ENCODE results near the gene IRX5.
A peak's percentile ranks its signal among the peaks of the same experiment; 100 is the strongest.

IRX5 gene

DNA sequence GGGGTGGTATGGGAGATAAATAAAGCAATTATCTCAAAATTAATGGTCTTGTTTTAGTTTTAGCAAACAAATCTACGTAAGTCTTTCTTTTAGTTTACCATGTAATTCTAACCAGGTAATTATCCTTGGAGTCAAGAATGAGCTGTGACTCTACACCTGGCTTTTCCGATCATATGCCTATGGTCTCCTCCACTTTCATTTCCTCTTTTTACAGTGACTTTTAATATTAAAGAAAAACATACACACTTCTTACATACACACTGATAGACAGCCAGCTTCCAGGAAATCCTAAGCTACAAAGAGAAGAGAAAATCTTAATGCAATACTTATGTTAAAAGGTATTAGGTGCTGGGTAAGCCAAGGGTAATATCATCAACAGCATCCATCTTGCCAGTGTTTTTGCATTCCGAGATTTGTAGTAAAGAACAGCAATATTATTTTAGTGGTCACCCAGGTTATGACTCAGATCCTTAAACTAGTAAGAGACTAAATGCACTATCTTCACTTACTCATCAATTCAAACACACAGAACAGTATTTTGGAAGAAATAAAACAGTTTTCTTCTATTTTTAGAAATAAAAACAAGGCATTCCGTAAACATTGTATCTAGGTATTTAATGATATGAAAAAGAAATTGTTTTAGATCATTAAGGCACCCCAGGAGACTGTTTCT is 4.4 kb upstream of the IRX5 start:
- no peak for TF ChIP-seq POLR2A (IDR thresholded peaks at IDR 0.05; ENCODE audit: low read depth, low read length)
- FAIRE-seq (peak; percentile 89), DNase-seq (ENCODE audit: insufficient read length, low spot score) (no peak)

DNA sequence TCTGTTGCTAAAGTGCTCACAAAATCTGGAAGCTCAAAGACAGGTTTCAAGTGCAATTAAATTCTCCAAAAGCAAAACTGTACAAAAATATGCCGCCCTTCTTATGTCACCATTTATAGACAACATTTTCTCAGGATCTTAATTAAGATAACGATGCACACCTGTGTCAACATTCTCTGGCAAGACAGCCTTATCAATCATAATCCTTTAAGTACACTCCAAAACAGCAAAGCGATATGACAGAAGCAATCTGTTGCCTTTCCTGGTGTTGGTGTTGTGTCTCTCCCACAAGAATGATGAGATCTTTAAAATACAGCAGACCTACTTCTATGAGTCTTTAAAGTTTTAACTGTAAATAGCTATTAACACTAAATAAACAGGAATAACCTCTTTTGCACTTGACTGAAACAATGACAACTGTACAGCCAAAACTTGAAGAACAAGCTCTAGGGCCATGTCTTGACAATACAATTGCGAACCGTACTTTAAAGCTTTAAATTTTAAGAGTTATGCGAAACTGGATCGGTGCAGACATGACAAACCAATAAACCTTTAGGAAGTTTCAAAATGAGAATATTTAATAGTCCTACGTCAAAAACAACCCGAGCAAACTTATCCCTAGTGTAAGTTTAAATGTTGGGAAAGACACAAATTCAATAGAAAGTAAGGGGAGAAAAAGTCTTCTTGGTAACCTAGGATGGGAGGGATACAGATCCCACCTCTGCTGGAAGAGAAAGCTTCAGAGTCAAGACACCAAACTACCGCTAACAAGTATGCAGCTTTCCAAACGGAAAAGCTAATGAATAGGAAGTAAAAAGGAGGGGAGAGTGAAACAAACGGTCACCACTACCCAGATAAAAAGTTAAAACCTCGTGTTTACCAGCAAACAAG is 3.3 kb upstream of the IRX5 start:
- no peak for TF ChIP-seq POLR2A (IDR thresholded peaks at IDR 0.05; ENCODE audit: low read depth, low read length)
- FAIRE-seq (peak; percentile 83), DNase-seq (ENCODE audit: insufficient read length, low spot score) (no peak)

DNA sequence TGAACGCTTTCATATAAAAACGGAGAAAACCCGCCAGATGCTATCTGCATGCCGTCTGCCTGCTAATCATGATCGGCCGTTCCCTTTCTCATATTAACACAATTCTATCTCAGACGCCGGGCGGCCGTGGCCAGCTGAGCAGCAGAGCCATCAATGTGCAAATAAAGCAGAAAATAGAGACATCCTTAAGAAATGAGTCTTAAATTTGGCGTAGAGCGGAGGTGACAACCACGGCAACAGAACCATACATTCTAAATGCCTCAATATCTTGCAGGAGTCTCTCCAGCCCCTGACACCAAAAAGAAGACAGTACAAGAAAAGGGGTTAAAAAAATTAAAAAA is 2.7 kb upstream of the IRX5 start:
- no peak for TF ChIP-seq POLR2A (IDR thresholded peaks at IDR 0.05; ENCODE audit: low read depth, low read length)
- DNase-seq (ENCODE audit: insufficient read length, low spot score): no peak
- FAIRE-seq: no peak

DNA sequence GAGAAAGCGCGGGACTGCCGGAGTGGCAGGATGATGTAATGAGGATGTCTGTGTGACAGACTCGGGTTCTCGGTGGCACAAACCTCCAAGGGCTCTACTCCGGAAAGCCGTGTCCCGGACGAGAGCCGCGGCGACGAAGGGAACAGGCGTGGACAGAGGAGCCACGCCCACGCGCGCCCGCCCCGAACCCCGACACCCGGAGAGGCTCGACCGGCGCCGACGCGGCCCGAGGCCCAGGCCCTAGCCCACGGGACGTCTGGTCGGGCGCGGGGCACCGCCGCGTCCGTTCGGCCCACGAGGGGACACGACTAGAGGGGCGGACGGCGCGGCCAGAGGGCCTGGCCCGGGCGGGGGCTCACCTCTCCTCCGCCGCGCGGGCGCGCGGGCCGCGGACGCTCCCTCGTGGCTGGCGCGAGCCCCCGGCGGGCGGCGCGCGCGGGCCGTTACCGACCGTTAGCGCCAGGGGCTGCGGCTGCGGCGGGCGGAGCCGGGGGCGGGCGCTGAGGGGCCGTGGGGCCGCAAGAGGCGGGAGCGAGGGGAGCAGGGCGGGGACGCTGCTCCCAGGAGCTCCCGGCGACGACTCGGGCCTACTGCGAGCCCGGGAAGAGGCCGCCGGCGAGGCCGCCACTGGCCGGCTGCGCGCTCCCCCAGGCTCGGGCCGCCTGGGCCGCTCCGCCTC is 2.1 kb upstream of the IRX5 start:
- FAIRE-seq: no peak
- peak; percentile 53 for DNase-seq (ENCODE audit: insufficient read length, low spot score)

DNA sequence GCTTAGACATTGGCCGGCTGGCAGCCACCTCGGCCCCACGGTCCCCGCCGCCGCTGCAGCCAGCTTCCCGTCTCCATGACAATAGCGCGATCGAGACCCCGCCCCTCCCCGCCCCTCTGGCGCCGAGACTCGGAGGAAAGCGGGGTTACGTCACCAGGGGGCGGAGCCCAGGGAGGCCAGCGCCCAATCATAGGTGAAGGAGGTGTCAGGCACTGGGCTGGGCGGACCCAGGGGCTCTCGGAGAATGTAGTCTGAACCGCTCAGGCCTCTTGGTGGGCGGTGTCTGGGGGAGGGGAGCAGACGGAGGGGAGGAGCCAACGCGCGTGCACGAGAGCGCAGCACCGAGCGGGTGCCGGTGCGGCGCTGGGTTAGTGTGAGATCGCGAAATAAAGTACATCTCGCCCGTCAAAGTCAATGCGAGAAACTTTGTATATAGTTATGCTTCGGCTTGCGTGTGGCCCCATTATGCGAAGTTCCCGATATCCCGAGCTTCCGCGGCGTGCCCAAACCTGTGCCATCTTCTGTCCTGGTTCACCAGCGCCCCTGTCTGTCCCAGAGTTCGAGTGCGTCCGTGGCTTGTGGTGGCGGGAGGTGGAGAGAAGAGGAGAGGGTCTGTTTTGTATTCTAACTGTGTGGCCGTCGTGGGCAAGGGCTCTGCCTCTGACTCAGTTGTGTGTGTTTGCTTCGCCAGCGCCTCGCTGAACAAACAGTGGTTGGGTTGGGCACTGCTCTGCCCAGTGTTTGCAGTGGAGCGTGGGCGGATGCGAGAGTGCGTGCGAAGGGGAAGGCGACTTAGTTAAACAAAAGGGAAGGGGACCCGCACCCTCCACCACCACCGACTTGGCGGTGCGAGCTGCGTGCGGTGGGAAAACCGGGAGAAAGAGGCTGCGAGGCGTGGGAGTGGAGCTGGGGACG is 1.3 kb upstream of the IRX5 start:
- peak; percentile 94 for DNase-seq (ENCODE audit: insufficient read length, low spot score)
- FAIRE-seq: peak; percentile 94
- TF ChIP-seq POLR2A (IDR thresholded peaks at IDR 0.05; ENCODE audit: low read depth, low read length): no peak

More for the DNA sequence above, 2.1 kb upstream of the IRX5 start:
- TF ChIP-seq POLR2A (IDR thresholded peaks at IDR 0.05; ENCODE audit: low read depth, low read length): peak; percentile 36

DNA sequence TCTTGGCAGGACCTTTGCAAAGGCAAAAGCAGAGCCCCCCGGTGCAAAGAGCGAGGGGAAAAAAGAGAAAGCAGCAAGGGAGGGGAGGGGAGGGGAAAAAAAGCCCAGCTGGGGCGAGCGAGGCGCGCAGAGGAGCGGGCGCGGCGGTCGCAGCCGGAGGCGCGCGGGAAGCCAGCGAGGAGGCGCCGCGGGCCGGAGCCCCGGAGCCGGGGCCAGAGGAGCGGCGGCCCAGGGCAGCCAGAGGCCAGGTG is 129 bp downstream of the IRX5 start:
- FAIRE-seq: no peak
- no peak for TF ChIP-seq POLR2A (IDR thresholded peaks at IDR 0.05; ENCODE audit: low read depth, low read length)
- no peak for DNase-seq (ENCODE audit: insufficient read length, low spot score)

DNA sequence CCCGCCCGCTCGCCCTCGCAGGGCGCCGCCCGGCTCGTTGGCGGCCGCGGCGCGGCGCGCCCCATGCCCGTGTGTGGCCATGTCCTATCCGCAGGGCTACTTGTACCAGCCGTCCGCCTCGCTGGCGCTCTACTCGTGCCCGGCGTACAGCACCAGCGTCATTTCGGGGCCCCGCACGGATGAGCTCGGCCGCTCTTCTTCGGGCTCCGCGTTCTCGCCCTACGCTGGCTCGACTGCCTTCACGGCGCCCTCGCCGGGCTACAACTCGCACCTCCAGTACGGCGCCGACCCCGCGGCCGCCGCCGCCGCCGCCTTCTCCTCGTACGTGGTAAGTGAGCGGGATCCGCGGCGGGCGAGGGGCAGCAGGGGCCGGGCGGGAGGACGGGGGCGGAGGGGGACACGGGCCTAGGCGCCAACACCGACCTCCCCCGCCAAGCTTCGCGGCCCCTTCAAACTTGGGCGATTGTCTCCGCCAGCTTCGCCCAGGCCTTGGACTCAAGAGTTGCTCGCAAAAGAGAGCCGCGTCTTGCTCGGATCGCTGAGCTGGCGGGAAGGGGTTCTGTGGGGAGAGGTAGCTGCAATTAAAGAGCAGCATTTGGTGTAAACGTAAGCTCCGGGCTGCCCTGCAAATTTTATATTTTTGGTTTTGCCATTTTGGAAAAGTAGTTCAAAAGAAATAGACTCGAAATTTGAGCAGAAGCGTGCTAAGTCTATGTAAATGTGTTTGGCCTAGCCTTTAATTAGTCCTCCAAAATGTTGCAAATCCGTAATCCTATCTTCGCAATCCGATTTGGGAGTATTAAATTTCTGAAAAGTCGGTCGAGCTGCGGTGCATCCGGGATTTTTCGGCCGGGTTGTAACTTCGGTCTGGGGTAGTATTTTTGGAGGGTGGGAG is 702 bp downstream of the IRX5 start:
- FAIRE-seq: no peak

DNA sequence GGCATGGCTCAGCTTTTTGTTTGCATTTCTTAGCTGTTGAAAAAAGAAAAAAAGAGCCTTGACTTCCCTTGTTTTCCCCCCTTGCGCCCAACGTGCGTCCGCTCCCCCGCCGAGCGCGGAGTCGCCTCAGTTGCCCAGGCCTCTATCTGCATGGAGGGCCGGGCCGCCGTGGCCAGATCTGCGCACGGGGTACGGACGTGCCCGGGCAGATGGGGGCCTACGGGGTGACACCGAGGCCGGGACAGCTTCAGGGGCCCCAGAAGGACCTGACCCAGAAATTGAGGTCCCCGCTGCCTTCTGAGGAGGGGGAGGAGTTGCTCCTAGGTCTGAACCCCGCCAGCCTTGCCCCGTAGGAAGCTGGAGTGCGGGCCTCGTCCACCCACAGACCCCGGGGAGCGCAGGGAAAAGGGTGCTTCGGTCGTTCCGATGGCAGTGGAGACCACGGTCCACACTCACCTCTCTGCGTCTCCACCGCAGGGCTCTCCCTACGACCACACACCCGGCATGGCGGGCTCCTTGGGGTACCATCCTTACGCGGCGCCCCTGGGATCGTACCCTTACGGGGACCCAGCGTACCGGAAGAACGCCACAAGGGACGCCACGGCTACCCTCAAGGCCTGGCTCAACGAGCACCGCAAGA is 1.5 kb downstream of the IRX5 start:
- TF ChIP-seq POLR2A (IDR thresholded peaks at IDR 0.05; ENCODE audit: low read depth, low read length): no peak
- FAIRE-seq (no peak), DNase-seq (ENCODE audit: insufficient read length, low spot score) (no peak)

More for the DNA sequence above, 702 bp downstream of the IRX5 start:
- DNase-seq (ENCODE audit: insufficient read length, low spot score): peak; percentile 65
- TF ChIP-seq POLR2A (IDR thresholded peaks at IDR 0.05; ENCODE audit: low read depth, low read length): no peak

DNA sequence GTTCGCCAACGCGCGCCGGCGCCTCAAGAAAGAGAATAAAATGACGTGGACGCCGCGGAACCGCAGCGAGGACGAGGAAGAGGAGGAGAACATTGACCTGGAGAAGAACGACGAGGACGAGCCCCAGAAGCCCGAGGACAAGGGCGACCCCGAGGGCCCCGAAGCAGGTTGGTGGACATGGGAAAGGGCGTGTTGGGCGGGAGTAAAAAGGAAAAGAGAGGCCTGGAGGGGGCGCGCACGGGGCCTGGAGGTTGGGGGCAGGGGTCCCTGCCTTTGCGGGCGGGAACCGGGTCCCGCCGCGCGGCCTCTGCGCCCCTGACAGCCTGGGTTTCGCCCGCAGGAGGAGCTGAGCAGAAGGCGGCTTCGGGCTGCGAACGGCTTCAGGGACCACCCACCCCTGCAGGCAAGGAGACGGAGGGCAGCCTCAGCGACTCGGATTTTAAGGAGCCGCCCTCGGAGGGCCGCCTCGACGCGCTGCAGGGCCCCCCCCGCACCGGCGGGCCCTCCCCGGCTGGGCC is 2.1 kb downstream of the IRX5 start:
- no peak for DNase-seq (ENCODE audit: insufficient read length, low spot score)

DNA sequence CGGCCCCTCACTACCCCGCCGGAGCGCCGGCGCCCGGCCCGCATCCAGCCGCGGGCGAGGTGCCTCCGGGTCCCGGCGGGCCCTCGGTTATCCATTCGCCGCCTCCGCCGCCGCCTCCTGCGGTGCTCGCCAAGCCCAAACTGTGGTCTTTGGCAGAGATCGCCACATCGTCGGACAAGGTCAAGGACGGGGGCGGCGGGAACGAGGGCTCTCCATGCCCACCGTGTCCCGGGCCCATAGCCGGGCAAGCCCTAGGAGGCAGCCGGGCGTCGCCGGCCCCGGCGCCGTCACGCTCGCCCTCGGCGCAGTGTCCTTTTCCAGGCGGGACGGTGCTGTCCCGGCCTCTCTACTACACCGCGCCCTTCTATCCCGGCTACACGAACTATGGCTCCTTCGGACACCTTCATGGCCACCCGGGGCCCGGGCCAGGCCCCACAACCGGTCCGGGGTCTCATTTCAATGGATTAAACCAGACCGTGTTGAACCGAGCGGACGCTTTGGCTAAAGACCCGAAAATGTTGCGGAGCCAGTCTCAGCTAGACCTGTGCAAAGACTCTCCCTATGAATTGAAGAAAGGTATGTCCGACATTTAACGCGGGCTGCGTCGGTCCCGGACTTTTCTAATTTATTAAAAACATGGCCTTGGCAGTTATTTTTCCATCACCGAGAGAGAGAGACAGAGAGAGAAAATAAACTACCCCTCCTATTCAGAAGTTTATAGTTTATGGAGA is 2.8 kb downstream of the IRX5 start:
- DNase-seq (ENCODE audit: insufficient read length, low spot score): no peak
- FAIRE-seq: no peak
- TF ChIP-seq POLR2A (IDR thresholded peaks at IDR 0.05; ENCODE audit: low read depth, low read length): no peak

More for the DNA sequence above, 2.1 kb downstream of the IRX5 start:
- no peak for FAIRE-seq
- TF ChIP-seq POLR2A (IDR thresholded peaks at IDR 0.05; ENCODE audit: low read depth, low read length): no peak

DNA sequence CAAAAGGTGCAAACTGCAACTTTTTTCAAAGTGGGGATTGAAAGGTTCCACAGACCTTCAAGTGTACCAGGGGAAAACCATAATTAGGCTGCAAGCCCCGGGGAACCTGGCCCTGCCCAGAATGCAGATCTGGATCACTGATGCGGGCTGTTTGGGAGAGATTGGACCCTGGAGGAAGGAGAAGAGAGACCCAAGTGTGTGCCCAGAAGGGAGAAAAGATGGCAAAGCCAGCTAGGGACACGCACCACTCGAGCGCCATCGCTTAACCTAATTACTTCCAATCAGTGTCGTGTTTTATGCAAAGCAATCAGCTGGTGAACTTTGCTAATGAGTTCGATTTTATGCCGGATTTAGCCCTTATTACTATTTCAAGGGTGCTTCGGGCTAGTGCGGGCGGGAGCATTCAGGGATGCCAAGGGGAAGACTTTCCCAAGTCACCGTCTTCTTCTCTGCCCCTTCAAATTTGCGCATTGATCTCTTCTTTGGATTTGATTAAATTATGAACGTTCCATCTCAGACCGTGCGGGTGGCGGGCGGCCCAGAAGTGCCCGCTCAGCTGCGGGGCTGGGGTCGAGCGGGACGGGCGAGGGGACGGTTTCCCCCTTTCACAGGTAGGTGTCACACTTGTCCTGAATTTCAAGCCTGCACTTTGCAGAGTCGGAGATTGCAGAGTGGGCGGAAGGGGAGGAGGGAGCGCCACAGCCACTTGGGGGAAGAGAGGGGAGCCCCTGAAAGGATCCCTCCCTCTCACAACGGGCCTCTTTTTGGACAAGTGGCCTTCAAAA is 4.0 kb downstream of the IRX5 start:
- FAIRE-seq (no peak), DNase-seq (ENCODE audit: insufficient read length, low spot score) (no peak)
- TF ChIP-seq POLR2A (IDR thresholded peaks at IDR 0.05; ENCODE audit: low read depth, low read length): no peak
